ENCODE results near the gene DOCK2.

Gene DOCK2

DNA sequence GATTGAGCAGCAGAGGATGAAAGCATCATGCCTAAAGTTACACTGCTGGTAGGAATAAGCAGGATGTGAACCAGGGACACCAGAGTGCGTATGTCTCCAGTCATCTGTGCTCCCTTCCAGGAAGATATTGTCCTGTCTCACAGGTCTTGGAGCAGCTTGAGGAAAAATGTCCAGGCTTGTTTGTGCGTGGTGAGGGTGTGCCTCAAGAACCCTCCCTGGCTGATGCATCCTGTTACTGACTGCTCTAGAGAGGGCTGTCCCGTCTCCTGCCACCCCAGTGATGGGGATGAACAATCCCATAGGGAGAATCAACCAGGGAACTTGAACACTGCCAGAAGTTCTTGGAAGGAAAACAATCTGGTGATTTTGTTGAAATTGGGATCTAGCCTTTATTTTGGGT is 211.2 kb downstream of the DOCK2 start:
- peaks cover 5% of the 10 kb centered on the region for H3K9me3 ChIP-seq (ENCODE audit: control insufficient read depth, insufficient read depth, low read length)
- H3K9ac ChIP-seq (ENCODE audit: low read depth, low read length), result no peak overlapping the region
- 0 out of 2 replicates have a peak, but pooled peaks cover 3% of the 10 kb centered on the region for H3K4me1 ChIP-seq (ENCODE audit: insufficient read depth, low read length)
- H3K36me3 ChIP-seq (ENCODE audit: insufficient read depth, low read length), result no peaks in the 10 kb centered on the region

DNA sequence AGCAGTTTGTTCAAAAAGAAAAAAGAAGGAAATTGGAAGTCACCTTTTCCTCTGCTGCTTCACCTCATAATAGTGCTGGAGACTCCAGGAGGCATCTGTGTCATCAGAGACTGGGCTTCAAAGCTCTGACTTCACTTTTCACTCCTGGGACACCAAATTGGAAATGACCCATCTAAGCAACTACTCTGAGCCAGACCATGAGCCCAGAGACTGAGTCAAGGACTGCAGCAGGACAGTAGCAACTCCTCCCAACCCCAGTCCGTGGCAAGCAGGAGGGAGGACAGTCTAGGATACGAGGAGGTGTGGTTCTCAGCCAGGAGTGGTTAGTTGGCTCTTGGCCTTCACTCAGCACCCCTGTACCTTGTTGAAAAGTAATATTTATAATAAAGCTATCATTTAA is 211.7 kb downstream of the DOCK2 start:
- Histone ChIP-seq H3K36me3 (ENCODE audit: insufficient read depth, low read length) (no peaks in the 10 kb centered on the region), H3K9ac (ENCODE audit: low read depth, low read length) (no peak overlapping the region), H3K4me1 (ENCODE audit: insufficient read depth, low read length) (0 out of 2 replicates have a peak, but pooled peaks cover 3% of the 10 kb centered on the region), H3K9me3 (ENCODE audit: control insufficient read depth, insufficient read depth, low read length) (peaks cover 5% of the 10 kb centered on the region)

DNA sequence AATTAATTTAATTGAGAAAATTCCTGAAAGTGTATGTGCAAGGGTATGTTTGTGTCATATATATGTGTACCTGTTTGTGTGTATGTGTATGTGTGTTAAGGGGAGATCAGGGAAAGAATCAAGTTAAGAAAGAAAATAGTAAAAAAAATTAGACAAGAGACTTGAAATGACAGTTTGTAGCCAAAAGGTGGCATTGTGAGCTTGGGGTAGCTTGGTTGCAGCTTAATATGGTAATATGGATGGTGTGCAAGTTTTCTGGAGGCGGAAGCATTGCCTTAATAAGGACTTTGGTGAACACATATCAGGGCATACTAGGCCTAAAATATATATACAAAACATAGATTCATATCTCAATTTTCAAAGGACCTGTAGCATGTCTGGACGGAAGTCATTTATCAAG is 213.3 kb downstream of the DOCK2 start:
- Histone ChIP-seq H3K9ac (ENCODE audit: low read depth, low read length) (no peak overlapping the region), H3K36me3 (ENCODE audit: insufficient read depth, low read length) (no peaks in the 10 kb centered on the region), H3K4me1 (ENCODE audit: insufficient read depth, low read length) (0 out of 2 replicates have a peak, but pooled peaks cover 2% of the 10 kb centered on the region), H3K9me3 (ENCODE audit: control insufficient read depth, insufficient read depth, low read length) (peaks cover 5% of the 10 kb centered on the region)

DNA sequence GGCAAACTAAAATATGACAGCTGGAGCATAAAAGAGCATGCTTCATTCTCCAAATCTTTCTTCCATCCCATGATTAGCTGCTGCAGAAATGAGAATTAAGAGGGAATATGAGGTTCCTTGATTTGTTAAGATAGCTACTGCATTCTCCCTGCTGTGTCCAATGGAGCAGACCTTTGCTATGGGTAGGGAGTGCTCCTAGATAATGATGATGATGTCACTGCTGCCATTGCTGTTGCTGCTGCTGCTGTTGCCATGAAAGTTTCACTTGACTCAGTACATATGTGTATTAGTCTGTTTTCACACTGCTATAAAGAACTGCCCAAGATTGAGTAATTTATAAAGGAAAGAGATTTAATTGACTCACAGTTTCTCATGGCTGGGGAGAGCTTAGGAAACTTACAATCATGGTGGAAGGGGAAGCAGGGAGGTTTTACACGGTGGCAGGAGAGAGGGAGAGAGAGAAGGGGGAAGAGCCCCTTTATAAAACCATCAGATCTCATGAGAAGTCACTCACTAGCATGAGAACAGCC is 214.3 kb downstream of the DOCK2 start:
- peaks cover 5% of the 10 kb centered on the region for H3K9me3 ChIP-seq (ENCODE audit: control insufficient read depth, insufficient read depth, low read length)
- H3K4me1 ChIP-seq (ENCODE audit: insufficient read depth, low read length), result no peaks in the 10 kb centered on the region
- H3K36me3 ChIP-seq (ENCODE audit: insufficient read depth, low read length), result no peaks in the 10 kb centered on the region
- no peak overlapping the region for H3K9ac ChIP-seq (ENCODE audit: low read depth, low read length)

DNA sequence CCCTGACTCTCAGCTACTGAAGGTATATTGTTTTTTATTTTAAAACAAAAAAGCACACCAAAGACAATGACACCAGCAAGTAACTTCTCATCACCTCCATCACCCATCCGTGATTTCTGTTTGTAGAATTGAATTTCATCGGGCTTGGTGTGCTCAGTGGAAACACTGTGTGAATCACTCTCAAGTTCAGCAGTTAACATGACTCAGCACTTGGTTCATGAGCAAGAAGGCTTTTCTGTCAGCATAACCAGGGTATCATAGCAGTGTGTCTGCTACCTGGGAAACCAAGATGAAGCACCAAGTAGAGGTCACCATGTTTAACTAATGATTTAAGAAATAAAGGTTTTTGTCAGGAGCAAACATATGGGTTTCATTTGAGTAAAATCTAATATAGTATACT is 219.5 kb downstream of the DOCK2 start:
- Histone ChIP-seq H3K36me3 (ENCODE audit: insufficient read depth, low read length) (no peaks in the 10 kb centered on the region), H3K9ac (ENCODE audit: low read depth, low read length) (no peak overlapping the region), H3K4me1 (ENCODE audit: insufficient read depth, low read length) (peaks cover 4% of the 10 kb centered on the region; the same call in 1 of the 2 replicates), H3K9me3 (ENCODE audit: control insufficient read depth, insufficient read depth, low read length) (no peaks in the 10 kb centered on the region; the same call in none of the 2 replicates)

DNA sequence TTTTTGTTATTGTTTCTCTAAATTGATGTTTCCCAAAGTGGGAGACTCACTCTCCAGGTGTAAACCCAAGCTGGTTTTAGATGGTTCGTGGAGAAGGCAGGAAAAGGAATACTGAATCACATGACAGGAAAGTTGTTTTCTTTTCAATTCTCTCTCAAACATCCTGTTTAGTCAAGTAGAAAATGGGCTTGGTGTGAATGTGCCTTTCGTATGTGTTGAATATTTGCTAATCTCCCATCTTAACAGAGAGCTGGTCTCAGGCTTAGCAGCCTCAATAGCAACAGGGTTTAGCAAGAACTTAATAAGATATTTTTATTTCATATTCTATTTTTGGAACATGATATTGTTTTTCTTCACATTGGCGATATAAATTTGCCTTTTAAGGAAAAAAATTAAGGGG is 223.5 kb downstream of the DOCK2 start:
- Histone ChIP-seq H3K36me3 (ENCODE audit: insufficient read depth, low read length) (no peaks in the 10 kb centered on the region), H3K9me3 (ENCODE audit: control insufficient read depth, insufficient read depth, low read length) (no peaks in the 10 kb centered on the region)

DNA sequence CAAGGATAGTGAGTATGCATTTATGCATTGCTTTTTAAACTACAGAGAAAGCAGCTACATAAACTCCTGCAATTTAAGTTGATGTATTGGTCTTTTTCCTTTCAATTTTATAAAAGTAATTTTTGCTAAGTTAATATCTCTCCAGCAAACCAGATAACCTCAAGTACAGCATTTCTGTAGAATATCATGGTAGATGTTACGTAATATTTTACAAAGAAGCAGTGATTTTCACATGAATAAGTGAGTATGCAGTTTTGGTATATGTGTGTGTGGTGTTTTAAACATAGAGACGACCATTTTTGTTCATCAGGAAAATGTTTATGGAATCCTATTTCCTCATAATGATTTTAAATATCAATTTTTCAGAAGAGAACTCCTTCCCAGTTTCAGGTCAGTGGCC is 224.4 kb downstream of the DOCK2 start:
- no peaks in the 10 kb centered on the region for H3K36me3 ChIP-seq (ENCODE audit: insufficient read depth, low read length)
- H3K9ac ChIP-seq (ENCODE audit: low read depth, low read length), result no peak overlapping the region
- no peaks in the 10 kb centered on the region for H3K9me3 ChIP-seq (ENCODE audit: control insufficient read depth, insufficient read depth, low read length)
- peaks cover 4% of the 10 kb centered on the region; the same call in 1 of the 2 replicates for H3K4me1 ChIP-seq (ENCODE audit: insufficient read depth, low read length)

More for the DNA sequence above, 223.5 kb downstream of the DOCK2 start:
- Histone ChIP-seq H3K4me1 (ENCODE audit: insufficient read depth, low read length) (peaks cover 4% of the 10 kb centered on the region; the same call in 1 of the 2 replicates), H3K9ac (ENCODE audit: low read depth, low read length) (no peak overlapping the region)

DNA sequence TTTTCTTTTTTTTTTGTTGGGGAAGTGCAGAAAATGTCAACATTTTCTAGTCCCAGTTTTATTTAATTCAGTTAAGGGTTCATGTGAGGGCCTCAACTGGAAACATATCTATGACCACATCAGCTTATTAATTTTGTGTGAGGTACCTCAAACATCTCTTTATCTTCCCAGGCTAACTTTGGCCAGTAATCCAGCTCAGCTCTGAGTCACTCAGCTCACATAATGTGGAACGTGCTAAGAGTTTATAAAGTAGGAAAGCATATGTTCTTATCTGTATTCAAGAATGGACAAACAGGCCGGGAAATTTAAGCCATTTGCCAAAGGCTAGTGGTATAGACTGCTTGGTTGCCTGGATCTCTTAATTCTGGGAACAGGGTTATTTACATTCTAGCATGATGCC is 224.9 kb downstream of the DOCK2 start:
- H3K36me3 ChIP-seq (ENCODE audit: insufficient read depth, low read length), result no peaks in the 10 kb centered on the region
- H3K4me1 ChIP-seq (ENCODE audit: insufficient read depth, low read length), result peaks cover 4% of the 10 kb centered on the region; the same call in 1 of the 2 replicates
- no peak overlapping the region for H3K9ac ChIP-seq (ENCODE audit: low read depth, low read length)
- H3K9me3 ChIP-seq (ENCODE audit: control insufficient read depth, insufficient read depth, low read length), result no peaks in the 10 kb centered on the region

DNA sequence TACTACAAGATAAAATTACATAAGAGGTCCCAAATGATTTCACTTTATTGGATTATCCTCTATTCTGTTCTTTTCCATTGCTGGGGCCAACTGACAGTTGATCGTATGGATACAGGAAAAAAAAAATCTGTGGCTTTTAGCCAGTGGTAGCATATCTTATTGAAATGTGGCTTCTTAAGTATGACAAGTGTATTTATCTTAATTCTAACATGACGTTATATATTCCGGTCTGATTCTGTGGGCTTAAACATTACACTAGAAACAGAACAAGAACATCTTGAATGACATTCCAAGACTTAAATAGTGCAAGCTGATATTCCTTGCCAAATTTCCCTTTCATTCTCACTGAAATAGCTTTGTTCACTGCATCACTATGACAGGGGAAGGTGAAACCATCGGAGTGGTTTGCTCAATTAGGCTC is 225.3 kb downstream of the DOCK2 start:
- Histone ChIP-seq H3K9ac (ENCODE audit: low read depth, low read length) (no peak overlapping the region), H3K36me3 (ENCODE audit: insufficient read depth, low read length) (no peaks in the 10 kb centered on the region), H3K9me3 (ENCODE audit: control insufficient read depth, insufficient read depth, low read length) (no peaks in the 10 kb centered on the region), H3K4me1 (ENCODE audit: insufficient read depth, low read length) (peaks cover 4% of the 10 kb centered on the region; the same call in 1 of the 2 replicates)

DNA sequence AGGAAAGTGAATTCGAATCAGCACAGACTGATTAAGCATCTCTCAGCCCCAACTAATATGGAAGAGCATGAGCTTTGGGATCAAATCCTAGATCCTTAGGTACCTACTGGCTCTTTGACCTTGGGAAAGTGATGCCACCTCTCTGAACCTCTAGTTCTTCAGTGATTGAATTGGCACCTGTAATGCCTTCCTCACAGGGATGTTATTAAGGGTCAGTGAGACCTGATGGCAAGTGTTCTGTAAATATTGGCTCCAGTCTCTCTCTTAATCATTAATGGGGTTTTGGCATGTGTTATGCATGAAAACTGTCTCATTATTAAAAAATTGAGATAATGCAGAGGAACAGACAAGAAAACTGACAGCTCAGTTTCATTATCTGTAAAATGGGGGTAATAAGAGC is 227.4 kb downstream of the DOCK2 start:
- Histone ChIP-seq H3K36me3 (ENCODE audit: insufficient read depth, low read length) (no peaks in the 10 kb centered on the region), H3K9ac (ENCODE audit: low read depth, low read length) (no peak overlapping the region), H3K4me1 (ENCODE audit: insufficient read depth, low read length) (peaks cover 4% of the 10 kb centered on the region; the same call in 1 of the 2 replicates), H3K9me3 (ENCODE audit: control insufficient read depth, insufficient read depth, low read length) (no peaks in the 10 kb centered on the region)

DNA sequence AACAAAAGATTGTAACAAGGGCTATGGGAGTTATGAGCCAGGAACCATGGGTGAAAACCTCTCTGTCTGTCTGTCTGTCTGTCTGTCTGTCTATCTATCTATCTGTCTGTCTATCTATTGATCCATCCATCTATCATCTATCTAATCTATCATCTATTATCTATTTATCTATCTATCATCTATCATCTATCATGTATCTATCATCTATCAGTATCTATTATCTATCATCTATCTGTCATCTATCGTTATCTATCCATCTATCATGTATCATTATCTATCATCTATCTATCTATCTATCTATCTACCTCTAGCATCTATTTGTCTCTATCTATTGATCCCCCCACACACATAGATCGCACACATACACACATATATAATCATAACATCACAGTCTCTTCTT is 230.3 kb downstream of the DOCK2 start:
- Histone ChIP-seq H3K9ac (ENCODE audit: low read depth, low read length) (no peak overlapping the region), H3K4me1 (ENCODE audit: insufficient read depth, low read length) (no peaks in the 10 kb centered on the region), H3K36me3 (ENCODE audit: insufficient read depth, low read length) (no peaks in the 10 kb centered on the region), H3K9me3 (ENCODE audit: control insufficient read depth, insufficient read depth, low read length) (no peaks in the 10 kb centered on the region)

DNA sequence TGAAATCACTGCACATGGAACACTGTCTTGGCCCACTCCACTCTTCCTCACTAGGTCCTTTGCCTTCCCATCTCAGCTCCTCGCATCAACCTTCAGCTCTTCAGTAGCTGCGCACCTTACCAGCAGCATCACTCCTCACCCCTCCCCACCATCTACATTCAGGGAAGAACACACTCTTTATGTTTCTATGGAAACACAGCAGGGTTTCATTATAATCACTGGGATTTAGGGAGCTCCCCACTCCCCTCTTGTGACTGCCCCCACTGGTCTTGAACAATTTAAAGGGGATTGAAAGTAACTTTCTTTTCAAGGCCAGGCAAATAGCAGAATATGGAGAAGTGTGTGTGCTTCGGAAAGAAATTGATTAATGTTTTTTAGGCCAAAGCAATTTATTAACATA is 232.0 kb downstream of the DOCK2 start:
- Histone ChIP-seq H3K9ac (ENCODE audit: low read depth, low read length) (no peak overlapping the region), H3K36me3 (ENCODE audit: insufficient read depth, low read length) (no peaks in the 10 kb centered on the region), H3K9me3 (ENCODE audit: control insufficient read depth, insufficient read depth, low read length) (no peaks in the 10 kb centered on the region), H3K4me1 (ENCODE audit: insufficient read depth, low read length) (no peaks in the 10 kb centered on the region)

DNA sequence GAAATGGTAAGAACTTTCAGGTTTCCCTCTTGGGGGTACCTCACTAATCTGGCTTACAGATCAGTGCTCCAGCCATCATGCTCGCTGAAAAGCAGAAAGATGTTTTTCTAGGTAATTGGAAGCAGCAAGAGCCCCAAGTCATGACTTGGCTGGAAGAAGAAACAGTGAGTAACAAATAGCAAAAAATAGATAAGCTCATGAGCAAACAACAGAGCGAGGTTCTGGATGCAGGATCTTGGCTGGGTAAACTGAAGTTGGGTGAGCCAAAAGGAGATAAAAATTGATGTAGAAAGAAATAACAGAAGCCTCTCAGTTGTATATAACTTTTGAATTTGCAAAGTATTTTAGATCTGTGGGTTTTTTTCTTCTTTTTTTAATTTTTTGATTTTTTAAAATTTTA is 233.1 kb downstream of the DOCK2 start:
- Histone ChIP-seq H3K4me1 (ENCODE audit: insufficient read depth, low read length) (no peaks in the 10 kb centered on the region), H3K36me3 (ENCODE audit: insufficient read depth, low read length) (no peaks in the 10 kb centered on the region), H3K9me3 (ENCODE audit: control insufficient read depth, insufficient read depth, low read length) (no peaks in the 10 kb centered on the region), H3K9ac (ENCODE audit: low read depth, low read length) (no peak overlapping the region)

DNA sequence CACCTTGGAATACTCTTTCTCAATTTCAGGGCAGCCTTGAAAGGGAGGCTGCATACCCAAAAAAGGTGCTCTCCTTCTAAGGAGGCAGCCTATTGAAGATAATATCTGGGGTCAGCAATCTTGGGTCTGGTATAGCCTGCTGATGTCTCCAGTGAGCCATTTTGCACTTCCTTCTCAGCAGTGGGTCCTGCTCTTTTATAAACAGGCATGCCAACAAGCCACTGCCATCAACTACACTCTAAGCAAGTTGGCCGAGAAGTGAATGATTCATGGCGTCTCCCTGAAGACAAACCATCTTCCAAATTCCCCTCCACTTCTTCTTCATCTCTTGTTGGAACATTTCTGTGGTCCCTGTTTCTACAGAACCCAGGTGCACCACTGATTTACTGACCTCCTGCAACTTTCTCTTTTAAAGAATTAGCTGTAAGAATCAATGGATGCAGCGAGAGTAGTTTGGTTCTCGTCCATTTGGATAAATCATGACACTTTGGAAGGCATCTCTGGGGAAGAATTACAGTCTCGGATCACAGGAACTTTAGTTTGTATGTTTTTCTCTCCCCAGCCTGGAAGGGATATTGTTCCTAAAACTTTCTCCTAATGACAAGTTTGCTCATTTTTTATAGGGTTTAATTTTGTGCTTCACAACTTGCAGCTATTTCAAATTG is 234.9 kb downstream of the DOCK2 start:
- H3K9ac ChIP-seq (ENCODE audit: low read depth, low read length), result no peak overlapping the region
- H3K4me1 ChIP-seq (ENCODE audit: insufficient read depth, low read length), result no peaks in the 10 kb centered on the region
- H3K9me3 ChIP-seq (ENCODE audit: control insufficient read depth, insufficient read depth, low read length), result no peaks in the 10 kb centered on the region
- H3K36me3 ChIP-seq (ENCODE audit: insufficient read depth, low read length), result no peaks in the 10 kb centered on the region

DNA sequence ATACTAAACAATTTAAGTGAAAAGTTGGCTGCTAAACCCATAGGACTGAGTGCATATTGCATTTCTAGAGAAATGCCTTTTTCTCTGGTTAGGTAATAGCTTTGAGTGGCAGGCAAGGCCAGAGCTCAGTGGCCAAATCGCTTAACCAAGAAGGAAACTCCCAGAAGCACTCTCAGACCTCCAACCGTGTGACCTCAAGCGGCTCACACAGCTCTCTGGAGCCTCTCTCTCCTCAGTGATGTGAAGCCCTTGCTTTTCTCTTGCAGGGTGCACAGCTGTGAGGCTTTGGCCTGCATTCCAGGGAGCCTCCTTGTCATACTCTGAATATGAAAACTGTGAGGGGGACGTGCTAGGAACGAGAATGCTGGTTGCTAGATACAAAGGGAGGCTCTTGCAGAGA is 236.6 kb downstream of the DOCK2 start:
- H3K9me3 ChIP-seq (ENCODE audit: control insufficient read depth, insufficient read depth, low read length), result no peaks in the 10 kb centered on the region
- H3K9ac ChIP-seq (ENCODE audit: low read depth, low read length), result no peak overlapping the region
- H3K36me3 ChIP-seq (ENCODE audit: insufficient read depth, low read length), result no peaks in the 10 kb centered on the region
- no peaks in the 10 kb centered on the region for H3K4me1 ChIP-seq (ENCODE audit: insufficient read depth, low read length)
